Glutamatergic neuron (in vitro differentiated cells): ENCODE measurements around the gene ZNF474. TPM values are rescaled to one million over a fixed set of nuclear protein-coding genes. Genes with fewer than 3 reads are reported as not detected.

Source experiments
- DNase-seq: peaks from one replicate; pipeline ENCODE4 v3.0.0; 2022
- H3K27ac Mint-ChIP-seq: one replicate; pipeline ENCODE4 v1.8.0; 2020; ENCODE audit warnings: mild to moderate bottlenecking, mixed read lengths, inconsistent platforms; ENCODE audit not compliant: unreplicated experiment
- H3K27me3 Mint-ChIP-seq: one replicate; pipeline ENCODE4 v1.8.0; 2020; ENCODE audit warnings: mild to moderate bottlenecking, moderate library complexity, mixed read lengths, inconsistent platforms; ENCODE audit not compliant: unreplicated experiment
- H3K36me3 Mint-ChIP-seq: one replicate; pipeline ENCODE4 v1.8.0; 2020; ENCODE audit warnings: mild to moderate bottlenecking, mixed read lengths, inconsistent platforms; ENCODE audit not compliant: unreplicated experiment
- H3K4me1 Mint-ChIP-seq: one replicate; pipeline ENCODE4 v1.8.0; 2020; ENCODE audit warnings: mild to moderate bottlenecking, low read depth, mixed read lengths, inconsistent platforms; ENCODE audit not compliant: unreplicated experiment
- H3K4me3 Mint-ChIP-seq: one replicate; pipeline ENCODE4 v1.8.0; 2020; ENCODE audit warnings: mild to moderate bottlenecking, mixed read lengths, inconsistent platforms; ENCODE audit not compliant: unreplicated experiment
- H3K9me3 Mint-ChIP-seq: one replicate; pipeline ENCODE4 v1.8.0; 2020; ENCODE audit warnings: mild to moderate bottlenecking, moderate library complexity, mixed read lengths, inconsistent platforms; ENCODE audit not compliant: unreplicated experiment
- CTCF ChIP-seq: fragments of 200-600 bp; sonication (generic); IDR thresholded peaks from one replicate; pipeline ENCODE4 v1.5.0; 2021; ENCODE audit not compliant: partially characterized antibody, unreplicated experiment
- total RNA-seq: library from RNA; stranded (reverse); fragmentation: NEBNext Ultra II Directional; extraction: Animal tissue kit (Norgen Biotek cat#: 25700); gene quantifications from one replicate; pipeline ENCODE4 v1.2.1, GENCODE V29; 2021; ENCODE audit not compliant: unreplicated experiment

The ZNF474 gene
- total RNA-seq, 1 donor from 2014 or later, result 0.64 TPM

DNA sequence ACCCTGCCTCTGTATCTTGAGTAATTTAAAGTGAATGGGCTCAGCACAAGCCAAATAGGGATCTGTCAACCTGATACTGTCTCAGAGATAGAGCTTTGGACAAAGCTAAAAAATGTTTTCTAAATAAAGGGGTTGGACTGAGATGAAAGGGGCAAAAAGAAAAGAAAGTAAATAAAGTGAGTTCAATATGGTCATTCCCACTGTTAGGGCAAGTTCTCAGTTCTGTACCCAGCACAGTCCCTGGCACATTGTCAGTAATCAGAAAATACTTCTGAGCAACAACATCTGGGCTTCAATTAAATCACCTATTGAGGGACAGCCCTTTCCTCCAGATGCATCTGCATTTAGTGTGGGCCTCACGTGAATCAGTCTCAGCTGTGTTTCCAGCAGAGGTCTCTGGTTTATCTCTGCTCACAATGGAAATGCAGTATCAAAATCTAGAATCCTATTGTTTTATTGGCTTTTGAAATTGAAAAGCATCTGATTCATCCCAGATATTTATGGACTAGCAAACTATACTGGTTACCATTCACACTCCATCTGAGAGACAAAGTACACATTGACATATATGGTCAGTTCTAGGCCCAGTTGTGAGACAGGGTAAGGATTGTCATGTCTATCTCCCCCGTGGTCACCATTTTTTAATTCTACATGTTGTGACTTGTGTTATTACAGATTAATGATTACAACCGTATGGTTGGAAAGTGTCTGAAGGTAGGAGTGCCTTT, 35.6 kb downstream of the ZNF474 start:
- no peak for DNase-seq
- no peaks in the 10 kb centered on the region for H3K36me3 Mint-ChIP-seq
- H3K4me3 Mint-ChIP-seq, result no peak overlapping the region
- H3K27me3 Mint-ChIP-seq, result no peaks in the 10 kb centered on the region
- TF ChIP-seq CTCF, result no peak
- H3K27ac Mint-ChIP-seq, result no peak overlapping the region
- peaks cover 11% of the 10 kb centered on the region for H3K4me1 Mint-ChIP-seq
- no peaks in the 10 kb centered on the region for H3K9me3 Mint-ChIP-seq

GRCh38 chr5:122165559-122166078, 36.3 kb downstream of the ZNF474 start:
- H3K27ac Mint-ChIP-seq, result no peak overlapping the region
- no peaks in the 10 kb centered on the region for H3K27me3 Mint-ChIP-seq
- no peak overlapping the region for H3K4me3 Mint-ChIP-seq
- peaks cover 11% of the 10 kb centered on the region for H3K4me1 Mint-ChIP-seq
- H3K9me3 Mint-ChIP-seq, result no peaks in the 10 kb centered on the region
- no peaks in the 10 kb centered on the region for H3K36me3 Mint-ChIP-seq
- no peak for TF ChIP-seq CTCF
- no peak for DNase-seq

DNA sequence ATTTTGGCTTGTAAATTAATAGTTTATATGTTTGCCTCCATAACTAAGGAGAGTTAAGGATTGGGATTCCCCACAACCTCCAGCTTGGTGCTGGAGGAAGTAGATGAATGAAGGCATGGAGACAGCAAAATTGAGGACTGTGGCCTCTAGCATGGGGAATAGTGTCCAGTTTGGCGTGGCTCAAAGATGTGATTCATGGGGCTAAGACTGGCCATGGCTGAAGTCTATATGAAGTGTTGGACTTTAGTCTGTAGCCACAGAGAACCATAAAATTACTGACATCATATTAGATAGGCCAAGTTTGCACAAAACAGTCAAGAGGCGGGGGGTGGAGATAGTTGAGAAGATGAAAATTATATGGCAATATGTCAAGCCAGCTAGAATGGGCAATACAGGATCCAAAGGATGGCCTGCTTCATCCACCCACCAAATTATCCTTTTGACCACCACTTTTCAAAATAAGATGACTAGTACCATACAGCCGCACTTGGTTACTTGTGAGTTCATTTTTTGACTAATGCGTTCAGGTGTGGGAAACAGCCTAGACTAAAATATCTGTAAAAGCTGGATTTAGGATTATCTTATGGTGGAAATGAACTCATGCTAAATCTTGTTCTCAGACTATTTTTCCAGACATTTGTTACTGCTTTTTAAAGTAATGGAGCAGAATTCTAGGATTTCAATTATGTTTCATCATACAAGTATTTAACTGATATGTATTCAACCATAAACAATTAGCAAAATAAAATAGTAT, 40.2 kb downstream of the ZNF474 start:
- Mint-ChIP-seq H3K36me3 (no peaks in the 10 kb centered on the region), H3K4me1 (no peaks in the 10 kb centered on the region), H3K27me3 (no peaks in the 10 kb centered on the region), H3K9me3 (no peaks in the 10 kb centered on the region), H3K4me3 (no peak overlapping the region), H3K27ac (no peak overlapping the region)
- TF ChIP-seq CTCF, result no peak
- DNase-seq, result no peak

- H3K36me3 Mint-ChIP-seq, result no peaks in the 10 kb centered on the region
- no peak for DNase-seq
- no peaks in the 10 kb centered on the region for H3K4me1 Mint-ChIP-seq
- TF ChIP-seq CTCF, result no peak
- no peak overlapping the region for H3K4me3 Mint-ChIP-seq
- no peak overlapping the region for H3K27ac Mint-ChIP-seq
- no peaks in the 10 kb centered on the region for H3K9me3 Mint-ChIP-seq
- no peaks in the 10 kb centered on the region for H3K27me3 Mint-ChIP-seq
Observed at GRCh38 chr5:122170620-122171019, 41.3 kb downstream of the ZNF474 start.

DNA sequence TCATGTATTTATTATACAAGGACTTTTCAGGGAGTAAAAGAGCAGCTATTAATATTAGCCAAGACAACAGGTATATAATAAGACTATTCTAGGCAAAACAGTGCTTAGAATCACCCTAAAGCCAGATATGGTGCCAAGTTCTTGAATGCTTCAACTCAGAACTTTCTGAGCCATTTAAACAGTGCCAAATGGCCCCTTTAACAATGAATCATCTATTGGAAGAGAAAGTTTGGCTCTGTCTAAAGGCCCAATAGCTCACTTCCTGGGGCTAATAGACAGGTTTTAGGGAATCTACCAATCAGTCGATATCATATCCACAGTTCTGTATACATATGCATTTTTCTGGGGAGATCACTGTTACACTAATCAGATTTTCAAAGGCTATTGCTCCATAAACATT, 42.9 kb downstream of the ZNF474 start:
- no peak for TF ChIP-seq CTCF
- Mint-ChIP-seq H3K4me1 (no peaks in the 10 kb centered on the region), H3K9me3 (no peaks in the 10 kb centered on the region)

More for the DNA sequence above, 42.9 kb downstream of the ZNF474 start:
- no peak for DNase-seq
- no peak overlapping the region for H3K4me3 Mint-ChIP-seq
- no peaks in the 10 kb centered on the region for H3K27me3 Mint-ChIP-seq
- H3K27ac Mint-ChIP-seq, result no peak overlapping the region
- no peaks in the 10 kb centered on the region for H3K36me3 Mint-ChIP-seq
